Activated naive CD4-positive, alpha-beta T cell treated with Interleukin-2 at 50 U/mL for 16 hours (primary cell): ENCODE measurements around the gene GHR.
A peak's percentile ranks its signal among the peaks of the same experiment; 100 is the strongest.

Experiments used
- DNase-seq: peaks from one replicate; pipeline ENCODE4 v3.0.0-alpha.2; 2020

The GHR gene

GRCh38 chr5:42745426-42745825, 322.2 kb downstream of the GHR start:
- no peak for DNase-seq

- no peak for DNase-seq
Observed at GRCh38 chr5:42745856-42746255, 322.6 kb downstream of the GHR start.

- DNase-seq, result no peak
Observed at GRCh38 chr5:42749020-42749419, 325.8 kb downstream of the GHR start.

- no peak for DNase-seq
Observed at GRCh38 chr5:42750507-42750906, 327.3 kb downstream of the GHR start.

GRCh38 chr5:42751044-42751443, 327.8 kb downstream of the GHR start:
- no peak for DNase-seq

- no peak for DNase-seq
Observed at GRCh38 chr5:42753099-42753498, 329.9 kb downstream of the GHR start.

GRCh38 chr5:42756606-42757601, 333.7 kb downstream of the GHR start, which contains the start of gene CCDC152:
TSS of gene CCDC152 (plus strand) at chr5:42756818. CDS start at chr5:42759122, 2,304 bp downstream.
- peak; percentile 65 for DNase-seq

- DNase-seq, result no peak
Observed at GRCh38 chr5:42759456-42759855, 336.2 kb downstream of the GHR start.

GRCh38 chr5:42760426-42760825, 337.2 kb downstream of the GHR start:
- no peak for DNase-seq

GRCh38 chr5:42761791-42762190, 338.6 kb downstream of the GHR start:
- no peak for DNase-seq

- DNase-seq, result no peak
Observed at GRCh38 chr5:42767491-42768105, 344.4 kb downstream of the GHR start.

GRCh38 chr5:42768106-42768504, 344.9 kb downstream of the GHR start:
- DNase-seq, result no peak

- DNase-seq, result no peak
Observed at GRCh38 chr5:42770003-42770402, 346.8 kb downstream of the GHR start.
